CD4-positive, alpha-beta T cell (primary cell): Measurements from ENCODE around the gene ANKRD60. TPM values are rescaled to one million over a fixed set of nuclear protein-coding genes. Genes with fewer than 3 reads are reported as not detected.

Source experiments
- ATAC-seq: fragments of 200-7000 bp; cut with Tn5 transposase; one replicate; pipeline ENCODE4 v1.10.0; 2022; ENCODE audit warnings: mild to moderate bottlenecking; ENCODE audit not compliant: poor library complexity
- CTCF ChIA-PET: fragments of 350-600 bp; sonication (Branson Sonifier 250); formaldehyde crosslinking; loops from one replicate; lab custom pipeline; 2021; ENCODE audit warnings: antibody characterized with exemption, inconsistent platforms; lab: Charles Lee
- POLR2A ChIA-PET: fragments of 350-600 bp; sonication (Branson Sonifier 250); formaldehyde crosslinking; loops from one replicate; lab custom pipeline; 2021; ENCODE audit warnings: antibody characterized with exemption, inconsistent platforms; lab: Charles Lee
- DNase-seq, 14 experiments: peaks; one replicate each; pipeline ENCODE4 v3.0.0-alpha.2; 2013 to 2020; ENCODE audit warnings: mixed read lengths in 2 of 14
- H3K27ac ChIP-seq, 2 donors: one replicate each; pipeline versions ENCODE4 v1.5.1 to v1.7.0; 2013; ENCODE audit warnings: low read length in 2 of 2, low read depth in 1 of 2, mild to moderate bottlenecking in 1 of 2
- H3K27me3 ChIP-seq, 2 experiments: 1 replicate in 1 of 2; 2 replicates in 1 of 2; pipeline versions ENCODE4 v1.6.1 to v1.7.0; 2013; ENCODE audit warnings: low read length in 2 of 2, control low read depth in 1 of 2, mild to moderate bottlenecking in 1 of 2, moderate library complexity in 1 of 2; ENCODE audit not compliant: insufficient read depth in 2 of 2, control insufficient read depth in 1 of 2
- H3K36me3 ChIP-seq: one replicate; pipeline ENCODE4 v1.6.1; 2013; ENCODE audit warnings: low read length, control low read depth; ENCODE audit not compliant: insufficient read depth
- H3K4me1 ChIP-seq: one replicate; pipeline ENCODE4 v1.6.1; 2013; ENCODE audit warnings: low read length, control low read depth; ENCODE audit not compliant: insufficient read depth
- H3K4me3 ChIP-seq: one replicate; pipeline ENCODE4 v1.5.1; 2013; ENCODE audit warnings: mild to moderate bottlenecking, low read length, moderate library complexity
- H3K9me3 ChIP-seq, 2 experiments: 1 replicate in 1 of 2; 2 replicates in 1 of 2; pipeline versions ENCODE4 v1.6.1 to v1.7.0; 2013; ENCODE audit warnings: low read length in 2 of 2, mild to moderate bottlenecking in 2 of 2, control low read depth in 1 of 2, moderate library complexity in 1 of 2; ENCODE audit not compliant: control insufficient read depth in 1 of 2, insufficient read depth in 1 of 2
- H3K27ac Mint-ChIP-seq: one replicate; pipeline ENCODE4 v1.8.0; 2020; ENCODE audit warnings: mixed read lengths
- H3K27me3 Mint-ChIP-seq: one replicate; pipeline ENCODE4 v1.8.0; 2021; ENCODE audit warnings: mixed read lengths
- H3K36me3 Mint-ChIP-seq: one replicate; pipeline ENCODE4 v1.8.0; 2021; ENCODE audit warnings: low read depth, mixed read lengths
- H3K4me1 Mint-ChIP-seq: one replicate; pipeline ENCODE4 v1.8.0; 2021; ENCODE audit warnings: low read depth, mixed read lengths
- H3K4me3 Mint-ChIP-seq: one replicate; pipeline ENCODE4 v1.8.0; 2020; ENCODE audit warnings: mild to moderate bottlenecking, mixed read lengths
- H3K9me3 Mint-ChIP-seq: one replicate; pipeline ENCODE4 v1.8.0; 2020; ENCODE audit warnings: mixed read lengths
- intact Hi-C, 2 experiments: fragments of 100-400 bp; cut with DNase I in 1 of 2; cut with micrococcal nuclease in 1 of 2; formaldehyde crosslinking; loops; one replicate each; pipeline versions ENCODE4 v1.15.1 to v1.9.0; 2023 to 2025; cut with DNase I, micrococcal nuclease
- total RNA-seq, 174 experiments: library from RNA in 2 of 174; stranded (reverse) in 2 of 174; gene quantifications; one replicate each; pipeline ENCODE4 v1.2.3 and lab custom pipeline; 2021 to 2026
- TF ChIP-seq, protein P1 (sequence below): fragments of 200-600 bp; IDR thresholded peaks from one replicate; pipeline ENCODE4 v1.8.0; 2022; ENCODE audit warnings: antibody characterized with exemption, mild to moderate bottlenecking

ANKRD60 gene
- total RNA-seq, 2 experiments from 2014 or later: not detected

DNA sequence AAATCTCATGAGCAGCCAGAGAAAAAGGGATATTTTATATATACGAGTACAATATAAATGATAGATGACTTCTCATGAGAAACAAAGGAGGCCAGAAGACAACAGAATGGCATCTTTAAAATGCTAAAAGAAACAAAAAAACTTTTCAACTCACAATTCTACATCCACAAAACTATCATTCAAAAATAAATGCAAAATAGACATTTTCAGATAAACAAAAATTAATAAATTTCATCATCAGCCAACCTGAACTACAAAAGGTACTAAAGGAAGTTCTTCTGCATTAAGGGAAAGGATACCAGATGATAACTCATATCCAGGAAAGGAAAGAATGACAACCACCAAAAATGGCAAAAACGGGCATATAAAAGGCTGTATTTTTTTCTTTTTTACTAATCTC is 27.9 kb upstream of the ANKRD60 start:
- no peaks in the 10 kb centered on the region for H3K36me3 ChIP-seq
- Mint-ChIP-seq H3K36me3 (peaks cover 28% of the 10 kb centered on the region), H3K4me3 (no peak overlapping the region), H3K9me3 (no peaks in the 10 kb centered on the region), H3K27me3 (no peaks in the 10 kb centered on the region), H3K4me1 (peaks cover 16% of the 10 kb centered on the region), H3K27ac (no peak overlapping the region)
- no peaks in the 10 kb centered on the region for H3K9me3 ChIP-seq
- intact Hi-C loops: no loop called here
- H3K27me3 ChIP-seq: no peaks in the 10 kb centered on the region
- no peak overlapping the region for H3K27ac ChIP-seq
- DNase-seq: no peak
- no peaks in the 10 kb centered on the region for H3K4me1 ChIP-seq
- TF ChIP-seq, protein P1, sequence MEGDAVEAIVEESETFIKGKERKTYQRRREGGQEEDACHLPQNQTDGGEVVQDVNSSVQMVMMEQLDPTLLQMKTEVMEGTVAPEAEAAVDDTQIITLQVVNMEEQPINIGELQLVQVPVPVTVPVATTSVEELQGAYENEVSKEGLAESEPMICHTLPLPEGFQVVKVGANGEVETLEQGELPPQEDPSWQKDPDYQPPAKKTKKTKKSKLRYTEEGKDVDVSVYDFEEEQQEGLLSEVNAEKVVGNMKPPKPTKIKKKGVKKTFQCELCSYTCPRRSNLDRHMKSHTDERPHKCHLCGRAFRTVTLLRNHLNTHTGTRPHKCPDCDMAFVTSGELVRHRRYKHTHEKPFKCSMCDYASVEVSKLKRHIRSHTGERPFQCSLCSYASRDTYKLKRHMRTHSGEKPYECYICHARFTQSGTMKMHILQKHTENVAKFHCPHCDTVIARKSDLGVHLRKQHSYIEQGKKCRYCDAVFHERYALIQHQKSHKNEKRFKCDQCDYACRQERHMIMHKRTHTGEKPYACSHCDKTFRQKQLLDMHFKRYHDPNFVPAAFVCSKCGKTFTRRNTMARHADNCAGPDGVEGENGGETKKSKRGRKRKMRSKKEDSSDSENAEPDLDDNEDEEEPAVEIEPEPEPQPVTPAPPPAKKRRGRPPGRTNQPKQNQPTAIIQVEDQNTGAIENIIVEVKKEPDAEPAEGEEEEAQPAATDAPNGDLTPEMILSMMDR: no peak
- no peak overlapping the region for H3K4me3 ChIP-seq
- ChIA-PET POLR2A (no interaction called here), CTCF (no interaction called here)
- ATAC-seq: no peak

DNA sequence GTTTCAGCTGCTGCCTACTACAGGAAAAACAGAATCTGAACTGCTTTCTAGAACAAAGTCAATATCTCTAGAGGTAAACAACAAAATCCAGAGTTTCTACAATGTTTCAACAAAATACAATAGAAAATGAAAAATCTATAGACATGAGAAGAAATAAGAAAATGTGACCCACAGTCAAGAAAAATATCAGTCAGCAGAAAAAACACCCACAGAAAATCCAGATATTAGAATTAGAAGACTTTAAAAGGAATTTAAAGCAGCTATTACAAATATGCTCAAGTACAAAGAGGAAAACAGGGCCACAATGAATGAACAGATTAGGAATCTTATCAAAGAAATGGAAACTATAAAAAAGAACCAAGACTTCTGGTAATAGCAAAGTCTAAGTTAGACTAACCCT is 26.4 kb upstream of the ANKRD60 start:
- no peak overlapping the region for H3K27ac Mint-ChIP-seq

DNA sequence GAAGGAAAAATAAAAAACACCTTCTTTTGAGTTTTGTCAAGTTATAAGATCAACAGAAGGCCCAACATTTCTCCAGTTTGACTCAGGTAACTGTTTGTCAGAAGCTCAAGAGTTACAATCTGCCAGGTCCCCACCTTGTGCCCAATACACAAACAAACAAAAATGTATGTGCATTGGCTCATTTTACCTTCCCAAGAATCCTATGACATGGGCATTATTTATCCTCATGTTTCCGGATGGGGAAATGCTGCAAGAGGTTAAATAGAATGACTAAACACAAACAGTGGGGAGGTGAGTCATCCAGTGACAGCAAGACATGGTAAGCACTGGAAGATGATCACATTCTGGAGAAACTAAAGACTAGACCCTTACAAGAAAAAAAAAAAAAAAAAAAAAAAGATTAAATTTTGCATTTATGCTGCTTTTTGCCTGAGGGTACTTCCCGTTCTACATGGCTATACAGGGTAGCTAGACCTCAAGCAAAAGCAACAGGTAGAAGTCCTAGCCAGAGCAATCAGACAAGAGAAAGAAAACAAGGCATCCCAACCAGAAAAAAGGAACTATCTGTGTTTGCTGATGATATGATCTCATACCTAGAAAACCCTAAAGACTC is 23.6 kb upstream of the ANKRD60 start:
- DNase-seq (peak in 1 of 14 experiments; percentile 26), ATAC-seq (no peak)
- Histone ChIP-seq H3K9me3 (no peaks in the 10 kb centered on the region), H3K27ac (no peak overlapping the region), H3K36me3 (peaks cover 15% of the 10 kb centered on the region), H3K27me3 (no peaks in the 10 kb centered on the region), H3K4me3 (no peak overlapping the region), H3K4me1 (no peaks in the 10 kb centered on the region)
- no peak overlapping the region for H3K4me3 Mint-ChIP-seq
- TF ChIP-seq, protein P1: no peak
- H3K9me3 Mint-ChIP-seq: no peaks in the 10 kb centered on the region
- no peak overlapping the region for H3K27ac Mint-ChIP-seq
- intact Hi-C loops: no loop called here
- H3K36me3 Mint-ChIP-seq: peaks cover 49% of the 10 kb centered on the region
- CTCF ChIA-PET: interaction anchor here (0.9 kb wide), 1 partner anchor 15 kb away, joined by 4 read pairs; no protein-coding TSS in a partner anchor
- H3K27me3 Mint-ChIP-seq: no peaks in the 10 kb centered on the region
- POLR2A ChIA-PET: no interaction called here
- peaks cover 13% of the 10 kb centered on the region for H3K4me1 Mint-ChIP-seq

More for the DNA sequence above, 26.4 kb upstream of the ANKRD60 start:
- intact Hi-C loops: loop anchor here in 1 of 2 experiments (2.0 kb wide), 1 partner anchor 46 kb away; no protein-coding TSS in a partner anchor
- Histone ChIP-seq H3K4me3 (no peak overlapping the region), H3K27ac (no peak overlapping the region), H3K36me3 (peaks cover 6% of the 10 kb centered on the region), H3K27me3 (no peaks in the 10 kb centered on the region), H3K9me3 (no peaks in the 10 kb centered on the region), H3K4me1 (no peaks in the 10 kb centered on the region)
- ATAC-seq (no peak), DNase-seq (no peak)
- TF ChIP-seq, protein P1: no peak
- Mint-ChIP-seq H3K4me3 (no peak overlapping the region), H3K36me3 (peaks cover 31% of the 10 kb centered on the region), H3K27me3 (no peaks in the 10 kb centered on the region), H3K4me1 (peaks cover 20% of the 10 kb centered on the region), H3K9me3 (no peaks in the 10 kb centered on the region)
- CTCF ChIA-PET: interaction anchor here (0.6 kb wide), 1 partner anchor 181 kb away, joined by 3 read pairs; no protein-coding TSS in a partner anchor
- POLR2A ChIA-PET: no interaction called here
